ENCODE data around the gene ZNF516.
"Not testable (repeated sequence)": the region's sequence is repeated elsewhere in the genome, so short reads cannot be mapped to it uniquely, and the experiment has no call there.

Gene ZNF516

DNA sequence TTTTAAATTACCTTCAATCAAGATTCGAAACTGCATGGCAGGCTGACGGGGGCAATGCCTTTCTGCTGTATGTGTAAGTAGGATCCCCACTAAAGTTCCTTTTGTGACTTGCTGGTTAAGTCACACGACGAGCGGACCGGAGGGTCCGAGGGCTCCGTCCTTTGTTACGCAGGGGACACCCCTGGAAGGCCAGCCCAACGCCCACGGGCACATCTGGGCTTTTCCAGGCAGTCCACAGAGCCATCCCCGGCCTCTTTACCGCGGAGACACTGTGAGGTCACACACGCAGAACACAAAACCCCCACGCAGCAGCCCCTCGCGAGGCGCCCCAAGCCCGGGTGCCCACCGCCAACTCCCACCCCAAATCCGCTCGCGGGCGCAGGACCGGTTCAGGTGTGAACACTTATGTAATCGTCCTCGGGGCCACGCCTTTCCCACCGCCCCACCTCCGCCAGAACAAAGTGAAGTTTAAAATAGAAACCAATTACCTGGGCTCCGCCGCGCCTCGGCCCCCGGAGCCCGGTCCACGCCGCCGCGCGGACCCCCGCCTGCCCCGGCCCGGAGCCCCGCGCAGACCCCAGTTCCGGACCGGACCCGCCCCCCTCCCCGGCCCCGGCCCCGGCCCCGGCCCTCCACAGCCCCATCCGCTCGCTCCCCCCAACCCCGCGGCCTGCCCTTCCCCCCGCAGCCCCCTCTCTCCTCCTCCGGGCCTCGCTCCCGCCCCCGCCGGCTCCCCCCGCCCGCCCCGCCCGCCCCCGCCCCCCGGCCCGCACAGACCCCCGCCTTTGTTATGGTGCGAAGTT, 4.2 kb downstream of the ZNF516 start:
- DNase-seq (ENCODE audit: low read depth in 2 of 2, low spot score in 1 of 2) = no peak

DNA sequence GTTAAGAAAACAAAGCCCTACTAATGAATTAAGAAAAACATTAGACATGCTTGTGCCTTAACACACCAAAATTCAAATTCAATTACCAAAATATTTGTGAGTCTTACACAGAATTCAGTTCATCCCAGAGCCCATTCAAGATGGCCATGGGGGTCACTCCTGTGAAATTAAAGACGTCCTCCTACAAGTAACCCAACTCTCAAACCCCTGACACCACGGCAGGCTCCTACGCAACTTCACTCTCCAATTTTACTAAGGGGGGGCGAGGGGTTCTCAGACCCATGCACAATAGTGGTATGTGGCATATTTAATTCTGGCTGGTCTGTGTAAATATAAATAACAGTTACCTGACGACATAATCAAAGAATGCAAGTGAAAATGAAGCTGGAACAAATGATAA, 5.0 kb downstream of the ZNF516 start:
- DNase-seq (ENCODE audit: low read depth in 2 of 2, low spot score in 1 of 2) = no peak

DNA sequence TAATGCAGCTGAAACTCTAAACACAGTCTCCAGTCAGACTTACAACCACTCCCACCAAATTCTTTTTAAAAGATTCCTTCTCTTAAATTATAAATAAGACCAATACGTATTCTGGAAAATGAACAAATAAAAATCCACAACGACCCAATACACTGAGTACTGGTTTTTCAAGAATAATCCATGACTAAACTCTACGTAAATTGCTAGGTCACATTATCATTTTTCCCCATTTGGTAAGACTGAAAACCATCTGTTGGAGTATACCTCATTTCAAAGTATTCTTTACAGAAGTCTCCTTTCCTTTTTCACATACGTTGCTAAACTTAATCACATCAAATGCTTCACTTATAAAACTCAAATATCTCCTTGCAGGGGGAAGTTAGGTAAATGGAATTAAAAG, 6.0 kb downstream of the ZNF516 start:
- DNase-seq (ENCODE audit: low read depth in 2 of 2, low spot score in 1 of 2) = no peak

DNA sequence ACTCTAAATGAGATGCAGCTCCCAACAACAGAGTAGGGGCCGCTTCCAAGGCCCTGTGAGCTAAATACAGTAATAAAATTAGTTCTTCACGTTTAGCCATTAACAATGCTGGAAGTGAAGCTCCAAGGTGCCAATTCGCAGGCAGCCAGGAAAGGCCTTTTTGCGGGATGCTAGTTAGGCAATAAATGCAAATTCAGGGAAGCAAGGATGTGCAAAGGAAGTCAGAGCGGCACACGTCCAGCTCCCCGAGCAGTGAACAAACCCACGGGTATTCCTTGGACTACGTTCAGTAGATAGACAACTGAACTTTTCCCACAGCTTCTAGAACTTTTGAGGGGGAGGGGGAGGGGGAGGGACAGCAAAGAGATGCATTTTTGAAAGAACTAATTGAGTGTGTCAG, 6.9 kb downstream of the ZNF516 start:
- no peak for DNase-seq (ENCODE audit: low read depth in 2 of 2, low spot score in 1 of 2)

DNA sequence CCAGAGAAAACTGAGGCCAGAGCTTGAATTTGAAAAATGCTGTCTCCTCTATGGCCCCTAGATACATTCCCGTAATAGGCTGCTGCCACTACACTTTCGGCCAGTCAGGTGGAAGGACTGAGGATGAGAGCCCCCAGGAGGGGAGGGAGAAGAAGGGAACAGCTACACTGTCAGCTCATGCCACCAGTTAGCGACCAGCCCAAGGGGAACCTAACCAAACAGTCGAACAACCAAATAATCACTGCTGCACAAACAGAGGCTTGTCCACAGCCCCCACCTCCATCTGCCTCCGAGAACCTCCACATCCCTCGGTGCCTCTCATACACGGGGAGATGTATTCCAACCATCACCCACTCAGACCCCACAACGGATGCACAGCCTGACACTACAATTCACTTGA, 7.3 kb downstream of the ZNF516 start:
- DNase-seq (ENCODE audit: low read depth in 2 of 2, low spot score in 1 of 2) = no peak

DNA sequence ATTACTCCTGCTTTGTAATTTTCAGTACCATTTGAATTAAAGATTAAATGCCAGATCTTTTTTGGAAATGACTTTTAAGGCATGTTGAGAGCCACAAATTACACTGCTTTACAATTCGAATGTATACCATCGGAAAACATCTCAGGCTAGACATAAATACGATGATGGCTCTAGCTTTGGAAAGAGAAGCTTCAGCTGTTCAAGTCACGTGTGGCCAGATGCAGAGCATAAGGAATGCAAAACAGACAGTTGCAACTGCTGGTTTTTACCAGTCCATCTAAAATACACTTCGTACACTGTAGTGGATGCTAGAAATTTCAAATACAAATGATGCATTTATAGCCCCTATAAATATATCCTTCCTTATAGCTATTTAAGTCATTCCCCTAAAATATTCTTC, 8.0 kb downstream of the ZNF516 start:
- DNase-seq (ENCODE audit: low read depth in 2 of 2, low spot score in 1 of 2) = no peak

DNA sequence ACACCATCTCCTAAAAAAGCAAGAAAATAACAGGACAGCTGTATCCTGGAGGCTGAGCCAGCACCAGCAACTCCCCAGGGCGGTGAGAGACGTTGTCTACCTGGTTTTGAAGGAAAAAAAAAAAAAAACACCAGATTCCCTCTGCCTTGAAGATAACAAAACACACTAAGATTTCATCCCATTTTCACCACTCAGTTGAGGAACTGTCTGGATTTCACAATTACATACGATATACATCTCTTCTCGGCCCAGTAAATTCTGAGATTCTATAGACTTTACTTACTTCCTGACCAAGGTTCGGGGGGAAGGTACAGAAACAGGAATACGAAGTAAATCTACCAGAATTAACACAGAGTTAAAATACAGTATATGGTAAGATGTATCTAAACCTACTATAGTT, 8.5 kb downstream of the ZNF516 start:
- no peak for DNase-seq (ENCODE audit: low read depth in 2 of 2, low spot score in 1 of 2)

DNA sequence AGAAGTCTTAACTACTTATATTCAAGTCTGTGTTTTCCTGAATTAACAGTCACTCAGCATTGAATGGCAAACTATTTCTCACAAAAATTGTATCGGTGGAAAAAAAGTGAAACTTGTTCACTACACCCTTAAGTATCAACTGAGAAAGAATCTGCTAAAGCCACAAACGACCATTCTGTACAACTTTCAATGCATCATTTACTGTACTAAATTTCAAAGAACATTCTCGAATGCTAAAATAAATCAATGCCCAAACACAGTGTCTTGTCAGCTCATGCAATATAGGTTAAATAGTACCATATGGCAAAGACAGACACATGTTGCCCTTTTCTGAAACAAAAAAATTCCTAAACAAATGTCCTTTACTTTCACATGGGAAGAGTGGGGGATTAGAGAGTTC, 9.0 kb downstream of the ZNF516 start:
- DNase-seq (ENCODE audit: low read depth in 2 of 2, low spot score in 1 of 2) = no peak

DNA sequence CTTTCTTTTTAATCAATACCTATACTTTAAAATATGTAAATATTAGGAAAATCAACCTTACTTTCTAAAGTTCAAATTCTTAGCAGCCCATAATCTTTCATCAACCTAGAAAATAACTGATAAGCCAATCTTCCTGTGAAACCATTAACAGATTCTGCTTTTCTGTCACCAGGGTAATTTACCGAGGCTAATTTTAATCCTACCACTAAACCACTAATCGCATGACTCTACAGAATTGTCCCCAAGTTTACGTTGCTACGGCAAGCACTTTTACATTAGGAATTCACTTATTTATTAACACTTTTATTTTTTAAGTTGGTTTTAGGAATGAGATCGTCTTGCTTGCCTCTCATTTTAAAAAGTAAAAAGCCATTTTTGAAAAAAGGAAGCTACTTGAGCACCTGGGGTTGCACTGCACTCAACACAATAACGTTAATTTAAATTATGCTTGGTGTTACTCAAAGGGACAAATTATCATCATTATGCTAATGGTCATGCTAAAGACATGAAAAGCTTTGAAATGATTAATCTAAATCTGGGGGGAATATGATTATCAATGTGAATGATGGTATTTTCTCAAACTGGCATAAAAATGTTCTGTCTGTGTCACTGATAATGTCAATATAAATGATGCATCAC, 10.2 kb downstream of the ZNF516 start:
- no peak for DNase-seq (ENCODE audit: low read depth in 2 of 2, low spot score in 1 of 2)

DNA sequence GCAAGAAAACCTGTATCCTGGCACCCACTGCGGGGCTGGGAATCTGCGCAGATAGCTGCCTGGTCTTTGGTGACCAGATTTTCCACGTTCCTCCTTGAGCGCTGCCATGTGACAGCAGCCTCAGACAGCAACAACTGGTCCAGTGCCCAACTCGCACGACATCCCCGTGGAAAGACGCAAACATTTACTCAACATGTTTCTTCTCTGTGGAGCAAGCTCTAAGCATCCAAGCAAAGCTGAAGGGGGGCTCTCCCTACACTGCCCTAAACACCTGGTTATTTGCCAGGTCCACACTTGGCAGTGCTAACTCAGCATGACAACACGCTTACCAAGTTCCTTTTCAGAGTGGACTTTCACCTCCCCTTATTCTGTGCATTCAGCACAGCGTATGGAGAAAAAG, 11.3 kb downstream of the ZNF516 start:
- no peak for DNase-seq (ENCODE audit: low read depth in 2 of 2, low spot score in 1 of 2)

DNA sequence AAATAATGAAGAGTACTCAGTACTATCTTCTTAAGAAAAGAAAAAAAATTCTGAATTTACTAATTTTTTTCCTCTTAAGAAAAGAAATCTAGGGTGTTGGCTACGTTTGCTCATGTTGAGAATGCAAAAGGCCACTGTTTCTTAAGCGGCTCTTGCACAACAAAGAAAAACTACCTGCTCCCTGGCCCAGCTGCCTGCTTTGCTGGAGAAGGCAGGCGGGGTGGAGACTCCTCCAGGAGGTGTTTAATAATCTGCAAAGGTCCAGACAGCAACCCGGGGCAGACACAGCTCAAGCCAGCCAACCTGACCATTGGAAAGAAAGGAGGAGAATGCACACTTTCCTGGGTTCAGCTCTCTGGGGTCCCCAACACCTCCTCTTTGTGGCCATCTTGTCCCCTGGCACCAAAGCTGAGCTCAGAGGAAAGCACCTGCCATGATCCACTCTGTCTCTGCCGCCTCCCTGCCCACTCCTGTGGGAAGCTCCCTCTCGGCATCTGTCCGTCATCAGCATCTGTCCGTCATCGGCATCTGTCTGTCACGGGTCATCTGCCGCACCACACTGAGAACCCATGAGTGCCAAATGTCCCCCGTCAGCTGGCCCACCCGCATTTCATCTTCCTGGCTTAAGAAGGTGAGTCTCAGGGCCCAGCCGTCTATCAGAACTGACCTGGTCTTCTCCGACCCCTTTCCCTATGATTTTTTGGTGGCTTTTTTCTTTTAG, 11.9 kb downstream of the ZNF516 start:
- DNase-seq (ENCODE audit: low read depth in 2 of 2, low spot score in 1 of 2) = no peak

DNA sequence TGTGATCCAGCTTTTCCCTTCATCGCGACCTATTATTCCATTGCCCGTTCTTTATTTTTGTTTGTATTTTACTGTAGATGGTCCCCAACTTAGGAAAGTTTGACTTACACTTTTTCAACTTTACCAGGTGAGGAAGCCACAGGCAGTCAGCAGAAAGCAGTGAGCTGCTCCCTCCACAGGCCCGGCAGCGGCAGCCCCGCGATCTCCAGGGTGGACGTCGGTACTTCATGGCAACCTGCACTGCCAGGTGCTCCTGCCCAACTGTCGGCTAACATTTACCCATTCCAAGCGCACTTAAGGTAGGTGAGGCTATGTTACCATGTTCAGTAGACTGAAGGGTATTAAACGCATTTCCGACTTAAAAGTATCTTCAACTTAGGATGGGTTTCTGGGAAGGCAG, 12.8 kb downstream of the ZNF516 start:
- DNase-seq (ENCODE audit: low read depth in 2 of 2, low spot score in 1 of 2) = no peak

DNA sequence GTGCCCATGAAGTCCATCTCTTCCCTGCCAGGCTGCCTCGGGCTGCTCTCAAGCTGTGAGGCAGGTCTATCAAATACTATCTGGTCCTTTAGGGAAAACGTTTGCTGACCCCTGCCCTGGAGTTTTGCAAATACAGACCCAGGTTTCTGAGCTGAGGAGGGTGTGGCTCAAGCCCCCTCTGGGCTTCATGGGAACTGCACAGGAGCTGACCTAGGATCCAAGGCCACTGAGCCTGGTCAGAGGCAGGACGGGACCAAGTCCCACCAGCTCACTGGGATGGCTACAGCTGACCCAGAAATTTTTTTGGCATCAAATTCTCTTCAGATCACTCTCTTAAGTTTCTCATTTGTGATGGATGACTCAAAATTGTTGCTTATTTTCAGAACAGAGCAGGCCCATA, 14.1 kb downstream of the ZNF516 start:
- no peak for DNase-seq (ENCODE audit: low read depth in 2 of 2, low spot score in 1 of 2)

DNA sequence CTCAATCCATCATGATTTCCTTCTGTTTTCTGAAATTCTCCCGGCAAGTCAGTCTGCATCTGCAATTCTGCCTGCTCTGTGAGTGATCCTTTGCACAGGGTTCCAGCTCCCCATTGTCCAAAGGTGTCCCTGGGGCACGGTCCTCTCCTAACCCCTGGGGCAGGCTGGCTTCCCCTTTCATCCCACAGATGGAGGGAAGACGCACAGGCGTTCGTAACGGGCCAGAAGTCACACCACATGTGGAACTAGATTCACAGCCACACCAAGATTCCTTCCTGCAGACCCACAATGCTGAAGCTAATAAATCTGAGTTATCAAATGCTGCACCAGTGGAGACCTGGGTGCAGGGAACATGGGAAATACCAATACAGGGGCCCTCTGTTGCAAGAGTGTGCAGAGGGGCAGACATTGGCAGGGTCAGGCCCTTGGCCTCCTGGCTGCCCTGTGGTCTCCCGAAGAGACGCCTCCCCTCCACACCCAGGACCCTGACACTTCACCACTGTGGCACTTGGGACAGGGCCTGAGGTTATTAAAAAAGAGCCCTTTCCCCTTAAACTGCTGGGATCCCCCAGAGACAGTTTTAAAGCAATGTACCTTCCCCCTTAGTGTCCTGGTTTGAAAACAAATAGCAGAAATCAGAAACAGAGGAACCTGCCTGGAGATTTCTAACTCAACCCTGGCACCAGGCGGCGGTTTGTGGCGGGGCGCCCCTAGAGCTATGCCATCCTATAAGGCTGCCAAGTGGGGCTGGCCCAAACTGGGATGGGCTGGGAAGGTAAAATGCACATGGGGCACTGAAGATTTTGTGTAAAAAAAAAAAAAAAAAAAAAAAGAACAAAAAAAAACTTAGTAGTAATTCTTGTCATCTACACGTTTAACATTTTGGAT, 15.4 kb downstream of the ZNF516 start:
- DNase-seq (ENCODE audit: low read depth in 2 of 2, low spot score in 1 of 2) = no peak

DNA sequence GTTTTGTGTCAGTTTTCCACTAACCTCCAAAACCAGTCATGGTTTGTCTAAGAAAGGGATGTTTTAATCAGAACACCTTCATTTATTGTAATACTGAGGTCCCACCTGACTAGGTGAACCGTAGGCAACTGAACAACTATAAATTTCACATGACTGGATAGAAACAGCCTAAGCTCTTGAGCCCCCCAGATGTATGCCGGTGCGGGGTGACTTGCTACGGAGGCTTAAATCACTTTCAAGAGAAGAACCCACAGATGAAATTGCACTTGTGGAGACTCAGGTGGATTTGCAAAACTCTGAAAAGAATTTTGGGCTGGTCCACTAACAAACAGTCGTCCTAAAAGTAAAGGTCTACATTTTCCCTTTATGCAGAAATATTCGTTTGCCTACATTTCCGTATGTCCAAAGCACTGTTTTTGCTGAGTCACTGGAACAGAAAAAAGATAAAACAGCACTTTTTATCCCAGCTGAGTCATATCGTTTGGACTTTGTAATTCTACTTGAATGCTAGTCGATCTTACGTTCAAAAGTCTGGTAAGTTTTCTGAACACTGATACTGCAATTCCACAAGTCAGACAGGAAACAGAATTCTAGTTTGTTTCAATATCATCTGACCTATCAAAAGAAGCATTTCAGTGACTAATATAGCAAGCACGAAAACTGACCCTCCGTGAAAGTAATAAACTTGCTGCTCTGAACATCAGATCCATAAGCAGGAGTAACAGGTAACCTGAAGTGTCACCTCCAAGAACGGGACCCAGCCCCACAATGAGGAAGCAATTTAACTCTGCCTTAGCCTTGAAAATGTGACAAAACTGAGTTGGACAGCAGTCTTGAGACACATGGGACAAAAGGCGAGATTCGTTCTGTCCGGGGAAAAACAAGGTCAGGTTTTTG, 18.1 kb downstream of the ZNF516 start:
- DNase-seq (ENCODE audit: low read depth in 2 of 2, low spot score in 1 of 2) = no peak

DNA sequence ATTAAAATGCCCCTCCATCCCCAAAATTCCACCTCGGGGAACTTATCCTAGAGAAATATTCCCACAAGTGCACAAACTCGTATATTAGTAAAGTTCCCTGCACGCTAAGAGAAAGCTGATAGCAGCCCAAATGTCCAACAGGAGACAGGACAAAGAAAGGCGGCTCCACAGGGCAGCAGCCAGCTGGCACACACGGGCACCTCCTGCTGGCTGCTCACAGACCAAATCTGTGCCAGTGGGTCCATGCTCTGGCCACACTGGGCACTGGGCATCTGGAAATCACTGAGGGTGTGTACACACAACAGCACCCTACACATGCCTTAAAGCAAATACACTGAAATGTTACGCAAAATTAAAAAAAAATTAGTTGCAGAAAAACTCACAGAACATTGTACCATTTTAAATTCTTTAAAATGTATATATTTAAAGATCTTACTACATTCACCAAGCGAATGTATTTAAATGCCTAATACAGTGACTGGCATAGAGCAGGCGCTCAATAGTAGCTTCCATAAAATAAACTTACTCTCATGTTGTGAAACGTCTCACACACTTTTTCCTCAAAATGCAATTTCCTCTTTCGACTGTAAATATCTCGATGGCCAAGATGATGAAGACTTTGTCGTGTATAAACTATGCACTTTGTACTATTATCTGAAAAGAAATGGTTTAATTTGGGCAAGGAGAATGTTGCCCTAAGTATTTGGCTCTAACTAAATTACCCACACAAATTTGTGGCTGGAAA, 19.4 kb downstream of the ZNF516 start:
- DNase-seq (ENCODE audit: low read depth in 2 of 2, low spot score in 1 of 2) = no peak

DNA sequence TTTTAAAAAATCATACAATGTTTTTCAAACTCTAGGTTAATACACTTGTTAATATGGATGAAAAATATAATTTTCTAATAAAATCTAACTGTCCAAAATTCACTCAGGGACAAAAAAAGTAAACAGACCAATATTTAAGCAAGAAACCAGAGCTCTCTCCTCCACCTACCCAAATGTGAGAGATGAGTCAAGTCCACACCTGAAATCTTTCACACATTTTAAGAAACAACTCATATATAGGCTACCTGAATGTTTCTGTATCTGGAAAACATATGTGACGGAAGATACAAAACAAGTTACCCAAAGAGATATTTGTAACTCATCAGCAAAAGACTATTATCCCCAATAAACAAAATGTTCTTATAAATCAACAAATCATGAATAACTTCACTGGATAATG, 20.2 kb downstream of the ZNF516 start:
- no peak for DNase-seq (ENCODE audit: low read depth in 2 of 2, low spot score in 1 of 2)

DNA sequence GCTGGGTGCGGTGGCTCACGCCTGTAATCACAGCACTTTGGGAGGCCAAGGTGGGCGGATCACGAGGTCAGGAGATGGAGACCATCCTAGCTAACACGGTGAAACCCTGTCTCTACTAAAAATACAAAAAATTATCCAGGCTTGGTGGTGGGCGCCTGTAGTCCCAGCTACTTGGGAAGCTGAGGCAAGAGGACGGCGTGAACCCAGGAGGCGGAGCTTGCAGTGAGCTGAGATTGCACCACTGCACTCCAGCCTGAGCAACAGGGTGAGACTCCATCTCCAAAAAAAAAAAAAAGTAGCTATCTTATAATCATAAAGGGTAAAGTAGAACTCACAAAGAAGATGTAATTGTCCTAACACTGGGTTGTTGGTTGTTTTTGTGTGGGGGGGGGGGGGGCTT, 21.5 kb downstream of the ZNF516 start:
- not testable (repeated sequence) for DNase-seq (ENCODE audit: low read depth in 2 of 2, low spot score in 1 of 2)

DNA sequence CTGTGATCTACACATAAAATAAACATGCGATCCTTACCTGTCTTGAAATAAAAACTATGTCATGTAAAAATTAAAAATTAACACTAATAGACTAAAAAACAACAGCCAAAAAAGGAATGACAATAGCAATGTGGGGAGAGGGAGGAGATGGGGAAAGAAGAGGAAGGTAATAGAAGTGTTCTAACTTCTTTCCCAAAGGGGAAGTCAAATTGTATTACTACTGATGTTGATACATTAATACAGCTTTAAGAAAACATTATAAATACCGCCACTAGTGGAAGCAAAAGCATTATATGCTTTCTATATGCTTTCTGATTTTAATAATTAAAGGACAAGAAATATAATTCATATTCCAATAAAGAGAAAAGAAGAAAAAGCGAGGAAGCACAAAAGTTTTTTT, 22.2 kb downstream of the ZNF516 start:
- no peak for DNase-seq (ENCODE audit: low read depth in 2 of 2, low spot score in 1 of 2)

DNA sequence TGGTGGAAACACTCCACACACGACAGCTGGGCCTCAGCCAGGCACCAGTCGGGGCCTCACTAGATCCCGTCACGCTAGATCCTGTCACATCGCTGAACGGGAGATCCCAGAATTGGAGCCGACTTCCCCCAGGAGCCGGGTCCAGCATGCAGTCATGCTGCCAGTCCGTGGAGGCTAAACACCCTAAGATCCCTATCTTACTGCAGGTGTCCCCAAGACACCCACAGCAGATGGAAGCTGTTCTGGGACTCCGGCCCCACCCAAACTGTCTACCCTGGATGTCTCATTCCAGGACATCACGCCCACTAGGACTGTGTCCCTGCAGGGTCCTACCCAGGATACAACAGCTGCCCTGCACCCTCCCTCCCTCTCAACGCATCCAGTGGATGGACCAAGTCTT, 23.4 kb downstream of the ZNF516 start:
- DNase-seq (ENCODE audit: low read depth in 2 of 2, low spot score in 1 of 2) = no peak

Measured in stimulated activated CD8-positive, alpha-beta memory T cell treated with anti-CD3 and anti-CD28 coated beads, Interleukin-4, amount 100 ng/mL, for 4 hours (primary cell).